Peyer's patch (tissue), 4 donors: Measurements from ENCODE around the gene FLACC1.

Experiments used
- CTCF ChIP-seq, 6 experiments: fragments of 450-650 bp in 4 of 6; fragments of 200-600 bp in 2 of 6; sonication (generic) in 1 of 6; IDR thresholded peaks; one replicate each; pipeline ENCODE4 v1.5.1; 2017 to 2019; ENCODE audit warnings: antibody characterized with exemption in 6 of 6, mild to moderate bottlenecking in 3 of 6, moderate library complexity in 1 of 6
- POLR2A ChIP-seq, 2 donors: fragments of 450-650 bp; IDR thresholded peaks; one replicate each; pipeline ENCODE4 v1.5.1; 2017; ENCODE audit warnings: antibody characterized with exemption in 2 of 2, mild to moderate bottlenecking in 2 of 2, moderate library complexity in 2 of 2

DNA sequence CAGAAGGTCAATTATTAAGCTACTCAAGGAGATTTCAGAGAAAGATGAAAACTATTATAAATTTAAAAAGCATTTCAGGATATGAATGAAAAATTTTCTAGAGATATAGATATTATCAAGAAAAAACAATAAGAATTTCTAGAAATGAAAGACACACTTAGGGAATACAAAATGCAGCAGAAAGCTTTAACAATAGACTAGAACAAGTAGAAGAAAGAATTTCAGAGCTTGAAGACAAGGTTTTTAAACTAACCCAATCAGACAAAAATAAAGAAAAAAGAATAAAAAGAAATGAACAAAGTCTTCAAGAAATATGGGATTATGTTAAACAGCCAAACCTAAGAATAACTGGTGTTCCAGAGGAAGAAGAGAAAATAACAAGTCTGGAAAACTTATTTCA, 34.4 kb downstream of the FLACC1 start:
- TF ChIP-seq CTCF (IDR thresholded peaks at IDR 0.05) (no peak), POLR2A (IDR thresholded peaks at IDR 0.05) (no peak)
